ENCODE measurements around the gene GNG12.
"Not testable (repeated sequence)": the region's sequence is repeated elsewhere in the genome, so short reads cannot be mapped to it uniquely, and the experiment has no call there.

- TF ChIP-seq CTCF, POLR2A (IDR thresholded peaks at IDR 0.05): not testable (repeated sequence)
Observed at GRCh38 chr1:67665307-67665706, 168.0 kb downstream of the GNG12 start.

Measured in adrenal gland (tissue), 5 donors.